HL-60/S4 (cell line): ENCODE results near the gene RER1.

ENCODE experiments used
- in situ Hi-C: fragments of 300-500 bp; cut with MboI; formaldehyde crosslinking; loops from 2 replicates; pipeline ENCODE4 v1.14.3; 2022; ENCODE audit warnings: low sequenced_read_pairs

The RER1 gene

GRCh38 chr1:2353551-2354438 is 37.8 kb upstream of the RER1 start:
- in situ Hi-C loops, result no loop called here

GRCh38 chr1:2354511-2355372 is 36.9 kb upstream of the RER1 start:
- in situ Hi-C loops, result no loop called here

DNA sequence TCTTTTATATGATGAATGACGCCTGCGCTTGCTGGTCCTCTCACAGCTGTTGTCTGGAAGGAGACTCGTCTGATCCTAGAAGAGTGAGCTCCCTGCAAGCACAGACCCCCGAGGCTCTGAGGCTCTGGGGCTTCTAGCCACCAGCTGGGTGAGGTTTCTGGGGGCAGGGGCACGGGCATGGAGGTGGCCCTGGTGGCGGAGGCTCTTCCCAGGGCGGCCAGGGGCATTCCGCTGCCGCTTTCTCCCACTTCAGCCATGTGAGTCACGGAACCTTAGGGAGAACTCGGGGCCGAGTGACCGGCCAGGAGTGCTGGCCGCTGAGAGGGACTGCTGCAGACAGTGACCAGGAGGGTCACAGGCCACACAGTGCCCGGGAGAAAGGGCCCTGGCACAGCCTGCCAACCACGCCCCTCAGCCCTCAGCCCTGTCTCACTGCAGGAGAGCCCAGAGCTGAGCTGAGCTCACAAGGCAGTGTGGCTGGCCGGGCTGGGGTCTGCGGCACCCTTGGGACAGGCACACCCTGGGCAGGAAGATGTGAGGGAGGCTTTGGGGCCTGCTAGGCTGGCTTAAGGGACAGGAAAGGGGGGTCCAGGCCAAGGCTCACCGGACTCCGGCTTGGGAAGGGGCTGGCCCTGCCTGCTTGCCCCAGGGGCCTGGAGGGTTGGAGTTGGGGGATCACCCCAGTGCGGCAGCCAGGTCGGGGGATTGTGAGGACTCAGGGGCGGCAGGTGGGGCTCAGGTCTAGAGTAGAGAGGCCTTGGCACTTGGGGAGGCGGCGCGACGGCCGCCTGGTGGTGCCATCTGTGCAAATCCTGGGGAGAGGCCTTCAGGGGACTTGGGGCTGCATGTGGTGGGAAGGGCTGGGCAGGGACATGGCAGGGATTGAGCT is 36.0 kb upstream of the RER1 start:
- in situ Hi-C loops, result no loop called here

- in situ Hi-C loops, result no loop called here
Observed at GRCh38 chr1:2356401-2356800, 35.2 kb upstream of the RER1 start.

DNA sequence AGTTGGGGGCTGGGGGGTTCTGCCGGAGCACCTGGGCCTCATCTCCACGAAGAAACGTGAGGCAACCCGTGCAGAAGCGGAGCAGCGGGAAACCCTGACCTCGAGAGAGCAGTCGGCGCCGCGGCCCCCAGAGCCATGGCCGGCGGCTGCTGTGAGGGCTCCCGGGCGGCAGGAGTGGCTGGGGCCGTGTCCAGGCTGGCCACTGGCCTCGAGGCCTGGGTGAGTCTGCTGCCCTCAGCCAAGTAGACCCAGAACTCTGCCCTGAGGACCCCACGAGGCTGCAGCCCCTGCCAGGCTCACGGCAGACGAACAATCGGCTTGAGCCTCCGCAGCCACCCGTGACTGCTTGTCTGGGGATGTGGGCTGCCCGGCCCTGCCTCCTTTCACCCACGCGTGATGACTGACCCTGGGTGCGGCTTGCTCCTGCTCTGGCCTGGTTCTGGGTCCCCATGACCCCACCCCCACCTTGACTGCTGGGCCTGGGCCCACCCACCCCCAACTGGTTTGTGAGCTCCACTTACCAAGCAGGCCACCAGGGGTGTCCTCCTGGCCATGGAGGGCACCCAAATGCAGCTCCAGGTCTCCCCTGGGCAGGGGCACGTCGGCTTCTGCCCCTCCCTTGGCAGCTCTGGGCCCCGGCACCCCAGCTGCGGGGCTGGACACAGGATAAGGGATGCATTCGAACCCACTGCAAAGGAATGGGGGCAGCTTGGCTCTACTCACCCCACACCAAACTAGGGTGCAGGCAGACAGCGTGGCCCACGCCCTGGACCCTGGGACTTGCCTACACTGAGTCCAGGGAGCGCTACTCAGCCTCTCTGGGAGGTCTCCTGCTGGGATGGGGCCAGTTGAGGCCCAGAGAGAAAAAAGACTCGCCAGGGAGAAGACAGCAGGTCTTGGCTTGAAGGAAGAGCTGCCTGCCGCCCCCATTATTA is 34.5 kb upstream of the RER1 start:
- in situ Hi-C loops, result no loop called here

- in situ Hi-C loops, result no loop called here
Observed at GRCh38 chr1:2358072-2358471, 33.6 kb upstream of the RER1 start.

- in situ Hi-C loops, result no loop called here
Observed at GRCh38 chr1:2358651-2359640, 32.7 kb upstream of the RER1 start.

DNA sequence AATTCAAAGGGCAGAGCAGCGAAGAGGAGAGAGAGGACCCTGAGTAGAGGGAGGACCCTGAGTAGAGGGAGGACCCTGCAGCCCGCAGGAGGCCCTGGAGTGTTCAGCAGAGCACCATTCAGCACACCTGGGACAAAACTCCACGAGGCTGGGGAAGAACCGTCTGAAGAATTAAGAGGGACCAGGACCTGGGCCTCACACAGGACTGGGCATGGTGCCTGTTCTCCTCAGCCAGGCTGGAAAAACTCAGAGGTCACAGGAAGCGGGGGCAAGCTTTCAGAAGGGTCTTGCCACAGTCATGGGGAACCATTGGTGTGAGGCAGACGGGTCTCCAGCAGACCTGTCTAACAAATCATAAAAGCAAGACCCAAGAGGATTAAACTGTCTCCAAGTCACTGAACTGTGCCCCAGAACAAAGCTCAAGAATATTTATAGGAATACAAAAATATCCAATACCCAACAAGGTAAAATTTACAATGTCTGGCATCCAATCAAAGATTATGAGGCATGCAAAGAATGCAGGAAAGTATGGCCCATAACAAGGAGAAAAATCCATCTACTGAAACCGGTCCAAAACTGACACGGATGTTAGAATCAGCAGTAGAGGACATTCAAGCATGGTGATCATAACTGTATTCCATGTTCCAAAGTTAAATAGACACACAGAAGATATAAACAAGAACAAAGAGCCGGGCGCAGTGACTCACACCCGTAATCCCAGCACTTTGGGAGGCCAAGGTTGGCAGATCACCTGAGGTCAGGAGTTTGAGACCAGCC is 30.9 kb upstream of the RER1 start:
- in situ Hi-C loops, result no loop called here

DNA sequence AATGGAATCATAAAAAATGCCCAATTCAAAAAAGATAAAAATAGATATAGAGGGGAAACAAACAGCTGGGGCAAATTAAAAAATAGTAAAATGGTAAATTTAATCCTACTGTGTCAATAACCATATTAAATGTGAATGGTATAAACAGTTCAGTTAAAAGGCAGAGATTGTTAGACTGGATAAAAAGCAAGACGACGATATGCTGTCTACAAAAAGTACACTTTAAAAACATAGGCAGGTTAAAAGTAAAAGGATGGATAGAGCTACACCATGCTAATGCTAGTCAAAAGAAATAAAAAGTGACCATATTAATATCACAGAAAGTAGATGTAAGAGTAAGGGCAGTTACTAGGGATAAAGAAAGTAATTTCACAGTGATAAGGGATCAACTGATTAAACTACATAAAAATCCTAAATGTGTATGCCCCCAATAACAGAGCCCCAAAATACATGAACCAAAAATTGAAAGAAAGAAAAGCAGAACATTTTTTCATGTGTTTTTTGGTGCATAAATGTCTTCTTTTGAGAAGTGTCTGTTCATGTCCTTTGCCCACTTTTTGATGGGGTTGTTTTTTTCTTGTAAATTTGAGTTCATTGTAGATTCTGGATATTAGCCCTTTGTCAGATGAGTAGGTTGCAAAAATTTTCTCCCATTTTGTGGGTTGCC is 27.7 kb upstream of the RER1 start:
- in situ Hi-C loops, result no loop called here

- in situ Hi-C loops, result no loop called here
Observed at GRCh38 chr1:2368053-2368744, 23.4 kb upstream of the RER1 start.

GRCh38 chr1:2372551-2373490 is 18.8 kb upstream of the RER1 start:
- in situ Hi-C loops, result no loop called here

DNA sequence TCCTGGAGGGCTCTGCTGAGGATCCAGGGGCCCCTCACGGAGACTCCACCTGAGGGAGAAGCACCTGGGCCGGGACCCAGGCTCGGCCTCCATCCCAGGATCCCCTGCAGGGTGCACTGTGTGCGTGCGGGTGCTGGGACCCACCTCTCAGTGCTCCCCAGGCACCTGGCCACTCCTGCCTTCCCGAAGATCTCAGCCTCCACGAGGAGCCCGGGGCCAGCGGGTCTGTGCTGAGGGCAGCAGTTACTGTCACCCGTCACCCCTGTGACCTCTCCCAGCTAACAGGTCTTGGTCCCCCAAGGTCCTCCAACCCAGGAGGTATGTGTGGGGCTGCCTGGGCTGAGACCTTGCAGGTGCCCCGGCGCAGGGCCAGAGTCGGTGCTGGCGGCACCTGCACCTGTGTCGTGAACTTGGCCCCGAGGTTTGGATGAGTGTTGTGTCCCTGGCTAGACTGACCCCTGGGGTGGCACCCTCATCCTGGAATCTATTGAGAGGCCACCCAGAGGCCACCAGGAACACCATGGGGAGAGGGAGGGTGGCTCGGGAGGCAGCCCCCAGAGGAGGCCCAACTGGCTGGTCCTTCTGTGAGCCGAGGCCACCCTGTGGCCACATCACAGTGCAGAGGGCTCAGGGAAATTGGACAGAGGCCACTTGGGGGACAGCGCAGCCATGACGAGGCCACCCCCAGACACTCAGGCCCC is 17.9 kb upstream of the RER1 start:
- in situ Hi-C loops, result no loop called here

DNA sequence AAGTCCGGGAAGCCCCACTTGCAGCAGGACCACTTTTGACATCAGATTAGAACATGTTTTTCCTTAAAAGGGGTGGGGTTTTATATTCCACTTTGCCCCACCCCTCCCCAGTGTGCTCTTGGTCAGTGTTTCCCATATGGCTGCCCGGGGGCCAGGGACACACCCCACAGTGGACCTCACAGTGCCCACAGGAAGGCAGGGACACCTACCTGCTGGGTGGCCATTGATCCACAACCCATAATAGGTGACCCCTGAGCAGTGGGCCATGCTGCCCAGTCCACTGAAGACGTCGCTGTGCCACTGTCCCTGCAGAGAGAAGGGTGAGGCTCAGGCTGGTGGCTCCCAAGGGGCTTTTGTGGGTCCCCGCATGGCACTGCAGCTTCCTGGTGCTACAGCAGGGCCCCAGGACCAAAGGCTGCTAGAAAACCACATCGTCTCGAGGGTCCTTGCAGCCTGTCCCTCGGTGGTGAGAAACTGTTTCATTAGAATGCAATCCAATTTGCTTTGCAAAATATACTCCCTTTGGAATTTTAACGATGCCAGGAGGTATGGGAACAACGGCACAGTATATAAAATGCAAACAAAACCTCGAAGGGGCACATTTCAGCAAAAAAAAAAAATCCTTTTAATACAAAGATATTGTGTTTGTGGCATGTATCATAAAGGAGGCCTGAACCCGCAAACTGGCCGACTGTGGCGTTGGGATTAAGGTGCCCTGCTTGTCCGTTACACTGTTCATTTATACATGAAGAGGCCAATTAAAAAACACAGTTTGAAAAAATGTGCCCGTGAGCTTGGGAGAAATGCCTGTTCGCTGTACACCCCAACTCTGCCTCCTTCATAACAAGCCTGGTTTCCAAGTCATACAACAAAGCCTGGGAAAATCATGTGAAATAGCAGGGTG is 17.1 kb upstream of the RER1 start:
- in situ Hi-C loops, result loop anchor here (5.0 kb wide), 1 partner anchor 177 kb away; no protein-coding TSS in a partner anchor
